Fibroblast of mammary gland (primary cell): Measurements from ENCODE around the gene RNF19B.
A peak's percentile ranks its signal among the peaks of the same experiment; 100 is the strongest.
"Not testable (repeated sequence)": the region's sequence is repeated elsewhere in the genome, so short reads cannot be mapped to it uniquely, and the experiment has no call there.

Experiments used
- DNase-seq: peaks from one replicate; pipeline ENCODE4 v3.0.0-alpha.2; 2010; ENCODE audit warnings: low read depth
- H3K4me3 ChIP-seq: 2 replicates; pipeline ENCODE4 v1.5.1; 2011; ENCODE audit warnings: low read depth, mild to moderate bottlenecking, low read length, moderate library complexity; ENCODE audit not compliant: control insufficient read depth
- CTCF ChIP-seq: conservative IDR thresholded peaks from 2 replicates; pipeline ENCODE4 v1.5.1; 2011; ENCODE audit warnings: low read depth, low read length, inconsistent platforms; ENCODE audit not compliant: control insufficient read depth, insufficient read depth

RNF19B gene

GRCh38 chr1:32915766-32916706, 48.6 kb downstream of the RNF19B start:
- no peak for TF ChIP-seq CTCF
- no peak for DNase-seq
- no peak overlapping the region for H3K4me3 ChIP-seq

GRCh38 chr1:32910319-32910718, 54.3 kb downstream of the RNF19B start:
- TF ChIP-seq CTCF, result no peak

GRCh38 chr1:32907435-32907834, 57.2 kb downstream of the RNF19B start:
- H3K4me3 ChIP-seq, result no peak overlapping the region
- TF ChIP-seq CTCF, result no peak
- DNase-seq, result peak; percentile 22

More at GRCh38 chr1:32910319-32910718, 54.3 kb downstream of the RNF19B start:
- DNase-seq, result no peak
- no peak overlapping the region for H3K4me3 ChIP-seq

- no peak overlapping the region for H3K4me3 ChIP-seq
- TF ChIP-seq CTCF, result no peak
- no peak for DNase-seq
These were observed 58.0 kb downstream of the RNF19B start for GRCh38 chr1:32906654-32907053.

GRCh38 chr1:32905588-32905987, 59.0 kb downstream of the RNF19B start:
- not testable (repeated sequence) for H3K4me3 ChIP-seq, DNase-seq

- no peak for TF ChIP-seq CTCF
- DNase-seq, result no peak
- H3K4me3 ChIP-seq, result no peak overlapping the region
These were observed 59.8 kb downstream of the RNF19B start for GRCh38 chr1:32904797-32905196.

- no peak overlapping the region for H3K4me3 ChIP-seq
- DNase-seq, result no peak
- TF ChIP-seq CTCF, result no peak
These were observed 60.4 kb downstream of the RNF19B start for GRCh38 chr1:32903991-32904785.
